ENCODE data around the gene STPG1.

- TF ChIP-seq ZFX (IDR thresholded peaks at IDR 0.05; ENCODE audit: borderline replicate concordance) (no peak), CTCF (IDR thresholded peaks at IDR 0.05) (no peak)
These were observed 2.8 kb downstream of the STPG1 start for GRCh38 chr1:24410750-24411149.
